ENCODE measurements around the gene APOA5.
A peak's percentile ranks its signal among the peaks of the same experiment; 100 is the strongest.
"Not testable (repeated sequence)": the region's sequence is repeated elsewhere in the genome, so short reads cannot be mapped to it uniquely, and the experiment has no call there.

APOA5 gene, protein sequence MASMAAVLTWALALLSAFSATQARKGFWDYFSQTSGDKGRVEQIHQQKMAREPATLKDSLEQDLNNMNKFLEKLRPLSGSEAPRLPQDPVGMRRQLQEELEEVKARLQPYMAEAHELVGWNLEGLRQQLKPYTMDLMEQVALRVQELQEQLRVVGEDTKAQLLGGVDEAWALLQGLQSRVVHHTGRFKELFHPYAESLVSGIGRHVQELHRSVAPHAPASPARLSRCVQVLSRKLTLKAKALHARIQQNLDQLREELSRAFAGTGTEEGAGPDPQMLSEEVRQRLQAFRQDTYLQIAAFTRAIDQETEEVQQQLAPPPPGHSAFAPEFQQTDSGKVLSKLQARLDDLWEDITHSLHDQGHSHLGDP

GRCh38 chr11:116791813-116792143 lies at the start of gene APOA5:
Gene APOA5 (minus strand): TSS chr11:116791879. CDS start chr11:116791860, 19 bp downstream.
- DNase-seq (ENCODE audit: low read depth in 2 of 2), result no peak

GRCh38 chr11:116840746-116841296 lies 49.1 kb upstream of the APOA5 start:
- no peak for DNase-seq (ENCODE audit: low read depth in 2 of 2)

DNA sequence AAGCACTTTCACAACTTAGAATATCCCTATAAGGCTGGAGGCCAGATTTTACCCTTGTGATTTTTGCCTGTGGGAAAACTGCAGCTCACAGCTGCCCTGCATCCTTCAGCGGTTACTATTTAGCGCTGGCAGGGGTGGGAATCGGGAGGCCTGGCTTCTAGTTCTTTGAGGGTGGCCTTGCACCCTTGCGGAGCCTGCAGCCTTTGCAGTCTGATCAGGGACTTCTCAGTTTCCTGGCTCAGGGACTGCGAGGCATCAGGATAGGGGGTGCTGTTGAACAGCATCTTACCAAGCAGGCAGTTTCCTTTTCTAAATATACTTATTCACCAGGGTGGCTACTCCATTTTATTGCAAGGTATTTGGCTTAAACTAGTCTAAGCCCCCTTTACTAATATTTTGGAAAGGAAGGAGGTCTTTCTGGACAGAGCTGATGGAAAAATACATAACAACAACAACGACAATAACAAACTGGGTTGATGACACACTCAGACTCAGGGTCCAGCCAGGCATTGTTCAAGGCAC lies 48.6 kb upstream of the APOA5 start:
- no peak for DNase-seq (ENCODE audit: low read depth in 2 of 2)

- DNase-seq (ENCODE audit: low read depth in 2 of 2), result no peak
These were observed 46.8 kb upstream of the APOA5 start for GRCh38 chr11:116838321-116839084.

- no peak for DNase-seq (ENCODE audit: low read depth in 2 of 2)
These were observed 45.8 kb upstream of the APOA5 start, which contains the start of gene APOA1 for GRCh38 chr11:116837231-116838091. Gene APOA1 (minus strand): TSS chr11:116837622. CDS start chr11:116837387, 235 bp downstream.

DNA sequence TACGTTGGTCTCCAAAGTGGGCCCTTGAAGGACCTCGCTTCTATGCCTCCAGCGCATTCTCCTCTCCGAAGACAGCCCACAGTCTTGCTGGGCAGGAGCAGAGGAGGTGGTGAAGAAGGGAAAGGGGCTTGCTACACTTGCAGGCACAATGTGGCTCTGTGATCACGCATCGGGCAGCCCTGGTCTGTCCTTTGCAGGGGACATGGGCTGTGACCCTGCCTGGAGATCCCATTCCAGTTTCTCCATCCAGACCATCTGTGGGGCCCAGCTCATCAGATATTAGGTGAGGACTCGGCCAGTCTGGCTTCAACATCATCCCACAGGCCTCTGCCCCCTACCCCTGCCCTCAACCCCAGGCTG lies 44.9 kb upstream of the APOA5 start:
- DNase-seq (ENCODE audit: low read depth in 2 of 2), result no peak

DNA sequence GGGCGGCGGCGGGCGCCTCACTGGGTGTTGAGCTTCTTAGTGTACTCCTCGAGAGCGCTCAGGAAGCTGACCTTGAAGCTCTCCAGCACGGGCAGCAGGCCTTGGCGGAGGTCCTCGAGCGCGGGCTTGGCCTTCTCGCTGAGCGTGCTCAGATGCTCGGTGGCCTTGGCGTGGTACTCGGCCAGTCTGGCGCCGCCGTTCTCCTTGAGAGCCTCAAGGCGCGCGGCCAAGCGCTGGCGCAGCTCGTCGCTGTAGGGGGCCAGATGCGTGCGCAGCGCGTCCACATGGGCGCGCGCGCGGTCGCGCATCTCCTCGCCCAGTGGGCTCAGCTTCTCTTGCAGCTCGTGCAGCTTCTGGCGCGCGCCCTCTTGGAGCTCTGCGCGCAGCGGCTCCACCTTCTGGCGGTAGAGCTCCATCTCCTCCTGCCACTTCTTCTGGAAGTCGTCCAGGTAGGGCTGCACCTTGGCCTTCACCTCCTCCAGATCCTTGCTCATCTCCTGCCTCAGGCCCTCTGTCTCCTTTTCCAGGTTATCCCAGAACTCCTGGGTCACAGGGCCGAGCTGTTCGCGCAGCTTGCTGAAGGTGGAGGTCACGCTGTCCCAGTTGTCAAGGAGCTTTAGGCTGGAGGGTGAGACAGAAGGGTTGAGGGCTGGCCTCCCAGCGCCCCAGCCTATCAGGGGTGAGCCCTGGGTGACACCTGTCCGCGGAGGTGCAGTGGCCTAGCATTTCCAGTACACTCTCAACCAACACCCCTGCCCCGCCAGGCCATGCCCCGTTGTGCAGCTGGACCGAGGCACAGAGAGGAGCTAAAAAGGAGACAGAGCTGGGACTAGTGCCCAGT lies 44.3 kb upstream of the APOA5 start:
- peak; percentile 49 to 56 for DNase-seq (ENCODE audit: low read depth in 2 of 2)

GRCh38 chr11:116835042-116835772 lies 43.5 kb upstream of the APOA5 start:
- DNase-seq (ENCODE audit: low read depth in 2 of 2), result no peak

DNA sequence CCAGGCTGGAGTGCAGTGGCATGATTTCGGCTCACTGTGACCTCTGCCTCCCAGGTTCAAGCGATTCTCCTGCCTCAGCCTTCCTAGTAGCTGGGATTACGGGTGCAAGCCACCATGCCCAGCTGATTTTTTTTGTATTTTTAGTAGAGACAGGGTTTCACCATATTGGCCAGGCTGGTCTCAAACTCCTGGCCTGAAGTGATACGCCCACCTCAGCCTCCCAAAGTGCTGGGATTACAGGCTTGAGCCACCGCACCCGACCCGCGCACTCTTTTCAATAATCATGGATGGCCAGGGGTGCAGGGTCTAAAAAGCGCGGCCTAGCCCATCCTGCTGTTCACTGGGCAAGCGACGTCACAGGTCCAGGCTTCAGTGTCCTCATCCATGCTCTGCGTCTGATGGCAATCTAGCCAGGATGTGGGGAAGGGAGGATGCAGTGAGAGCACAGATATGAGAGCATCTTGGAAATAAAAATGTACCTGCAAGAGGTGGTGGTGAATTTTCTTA lies 42.9 kb upstream of the APOA5 start:
- not testable (repeated sequence) for DNase-seq (ENCODE audit: low read depth in 2 of 2)

DNA sequence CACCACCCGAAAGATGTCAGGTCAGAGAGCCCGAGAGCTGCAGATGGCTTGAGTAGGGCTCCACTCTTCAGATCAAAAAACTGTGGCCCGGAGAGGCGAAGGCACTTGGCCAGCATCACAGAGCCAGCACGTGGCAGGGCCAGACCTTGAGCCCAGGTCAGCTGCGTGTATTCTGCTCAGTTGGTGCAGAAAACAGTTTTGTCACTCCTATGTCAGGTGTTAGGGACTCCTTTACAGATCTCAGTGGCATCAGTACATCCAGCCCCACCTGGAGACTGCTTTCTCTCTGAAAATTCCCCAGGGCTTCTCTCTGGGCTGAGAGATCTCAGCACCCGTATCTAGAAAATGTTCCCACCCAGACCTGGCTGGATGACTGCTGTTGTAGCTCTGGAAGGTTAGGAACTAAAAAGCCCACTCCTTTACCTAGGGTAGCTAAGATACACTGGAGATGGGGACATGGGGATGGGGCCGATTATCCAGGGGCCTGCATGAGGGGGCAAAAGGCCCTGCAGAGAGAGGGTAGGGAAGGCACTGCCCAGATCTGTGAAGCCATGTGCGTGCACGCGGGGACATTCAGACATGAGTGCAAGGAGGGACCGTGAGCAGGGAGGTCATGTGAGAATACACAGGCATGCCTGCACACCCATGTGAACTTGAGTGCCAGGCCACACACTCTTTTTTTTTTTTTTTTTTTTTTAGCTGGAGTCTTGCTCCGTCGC lies 42.3 kb upstream of the APOA5 start:
- no peak for DNase-seq (ENCODE audit: low read depth in 2 of 2)

GRCh38 chr11:116833491-116833815 lies 41.8 kb upstream of the APOA5 start:
- DNase-seq (ENCODE audit: low read depth in 2 of 2), result no peak

- DNase-seq (ENCODE audit: low read depth in 2 of 2), result no peak
These were observed 40.9 kb upstream of the APOA5 start for GRCh38 chr11:116832350-116833290.

GRCh38 chr11:116831790-116832349 lies 40.2 kb upstream of the APOA5 start:
- DNase-seq (ENCODE audit: low read depth in 2 of 2), result no peak

- DNase-seq (ENCODE audit: low read depth in 2 of 2), result no peak
These were observed 38.7 kb upstream of the APOA5 start for GRCh38 chr11:116830184-116830912.

- no peak for DNase-seq (ENCODE audit: low read depth in 2 of 2)
These were observed 38.0 kb upstream of the APOA5 start, which contains the start of gene APOC3 for GRCh38 chr11:116829525-116830183. Gene APOC3 (plus strand): TSS chr11:116829907. CDS start chr11:116830583, 676 bp downstream.

Measured in activated CD8-positive, alpha-beta memory T cell treated with anti-CD3 and anti-CD28 coated beads for 4 hours (primary cell).